C4-2B (cell line): ENCODE measurements around the gene ANXA2.
A peak's percentile ranks its signal among the peaks of the same experiment; 100 is the strongest.

Experiments
- H3K27ac ChIP-seq: fragments of 450-650 bp; 2 replicates; pipeline ENCODE4 v1.5.1; 2017
- ZFX ChIP-seq: fragments of 450-650 bp; IDR thresholded peaks from 2 replicates; pipeline ENCODE4 v1.6.1; 2017
- TF ChIP-seq, protein P1 (sequence below): fragments of 450-650 bp; conservative IDR thresholded peaks from 2 replicates; pipeline ENCODE4 v1.5.1; 2017; ENCODE audit warnings: mild to moderate bottlenecking

ANXA2 gene

DNA sequence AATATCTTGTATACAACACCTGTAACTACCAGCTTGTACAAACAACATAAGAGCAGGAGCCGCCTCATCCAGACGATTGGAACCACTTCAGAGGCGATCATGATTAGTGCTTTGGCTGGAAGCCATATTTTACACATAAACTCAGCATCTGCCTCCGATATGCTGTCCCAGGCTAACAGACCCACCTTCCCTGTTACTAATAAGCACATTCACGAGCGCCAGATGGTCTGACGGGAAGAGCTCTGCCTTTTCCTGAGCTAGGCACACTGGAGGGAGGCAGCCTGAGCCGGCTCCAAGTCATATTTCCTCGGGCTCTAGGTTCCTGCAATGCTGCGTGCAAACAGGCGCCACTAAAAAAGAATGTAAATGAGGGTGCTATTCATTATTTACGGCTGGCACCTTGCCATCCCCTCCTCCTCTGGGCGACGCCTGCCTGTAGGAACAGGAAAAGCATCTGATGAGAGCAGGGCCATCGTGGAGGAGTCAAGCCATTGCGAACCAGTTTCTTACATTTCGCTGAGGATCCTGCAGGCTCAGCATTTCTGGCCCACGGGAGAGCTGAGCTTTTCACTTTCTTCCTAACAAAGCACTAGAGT, 98.2 kb downstream of the ANXA2 start:
- TF ChIP-seq, protein P1, sequence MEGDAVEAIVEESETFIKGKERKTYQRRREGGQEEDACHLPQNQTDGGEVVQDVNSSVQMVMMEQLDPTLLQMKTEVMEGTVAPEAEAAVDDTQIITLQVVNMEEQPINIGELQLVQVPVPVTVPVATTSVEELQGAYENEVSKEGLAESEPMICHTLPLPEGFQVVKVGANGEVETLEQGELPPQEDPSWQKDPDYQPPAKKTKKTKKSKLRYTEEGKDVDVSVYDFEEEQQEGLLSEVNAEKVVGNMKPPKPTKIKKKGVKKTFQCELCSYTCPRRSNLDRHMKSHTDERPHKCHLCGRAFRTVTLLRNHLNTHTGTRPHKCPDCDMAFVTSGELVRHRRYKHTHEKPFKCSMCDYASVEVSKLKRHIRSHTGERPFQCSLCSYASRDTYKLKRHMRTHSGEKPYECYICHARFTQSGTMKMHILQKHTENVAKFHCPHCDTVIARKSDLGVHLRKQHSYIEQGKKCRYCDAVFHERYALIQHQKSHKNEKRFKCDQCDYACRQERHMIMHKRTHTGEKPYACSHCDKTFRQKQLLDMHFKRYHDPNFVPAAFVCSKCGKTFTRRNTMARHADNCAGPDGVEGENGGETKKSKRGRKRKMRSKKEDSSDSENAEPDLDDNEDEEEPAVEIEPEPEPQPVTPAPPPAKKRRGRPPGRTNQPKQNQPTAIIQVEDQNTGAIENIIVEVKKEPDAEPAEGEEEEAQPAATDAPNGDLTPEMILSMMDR: peak; percentile 39
- TF ChIP-seq ZFX: no peak

More for the DNA sequence above, 98.2 kb downstream of the ANXA2 start:
- H3K27ac ChIP-seq: no peak overlapping the region
